Measurements from ENCODE around the gene WDR18.
"Not testable (repeated sequence)": the region's sequence is repeated elsewhere in the genome, so short reads cannot be mapped to it uniquely, and the experiment has no call there.

The WDR18 gene

GRCh38 chr19:1020868-1021425, 36.8 kb downstream of the WDR18 start, which contains the start of gene TMEM259:
Gene TMEM259, minus strand, starts transcription at chr19:1021123. Its CDS starts 127 bp downstream, at chr19:1020996.
- DNase-seq, result peak; percentile 98

GRCh38 chr19:1023883-1024188, 39.7 kb downstream of the WDR18 start:
- not testable (repeated sequence) for DNase-seq

GRCh38 chr19:1025080-1025479, 40.9 kb downstream of the WDR18 start:
- DNase-seq, result not testable (repeated sequence)

GRCh38 chr19:1025960-1026782, 42.0 kb downstream of the WDR18 start, which contains the start of gene CNN2:
Gene CNN2, plus strand, starts transcription at chr19:1026608. Its CDS starts 54 bp downstream, at chr19:1026662.
- DNase-seq, result peak; percentile 87

- DNase-seq, result peak; percentile 43
Measured at GRCh38 chr19:1026783-1027649, 42.9 kb downstream of the WDR18 start.

- DNase-seq, result no peak
Measured at GRCh38 chr19:1027650-1028061, 43.5 kb downstream of the WDR18 start.

GRCh38 chr19:1028062-1028926, 44.1 kb downstream of the WDR18 start:
- peak; percentile 99 for DNase-seq

- DNase-seq, result no peak
Measured at GRCh38 chr19:1032264-1032867, 48.2 kb downstream of the WDR18 start.

- DNase-seq, result no peak
Measured at GRCh38 chr19:1035998-1036621, 52.0 kb downstream of the WDR18 start.

GRCh38 chr19:1037621-1038064, 53.5 kb downstream of the WDR18 start:
- DNase-seq, result no peak

GRCh38 chr19:1038978-1039645, 55.0 kb downstream of the WDR18 start:
- DNase-seq, result no peak

- peak; percentile 97 for DNase-seq
Measured at GRCh38 chr19:1039646-1040475, 55.7 kb downstream of the WDR18 start, which contains the start of gene ABCA7. Gene ABCA7, plus strand, starts transcription at chr19:1040107. Its CDS starts 1,255 bp downstream, at chr19:1041362.

GRCh38 chr19:1040476-1041271, 56.5 kb downstream of the WDR18 start:
- peak; percentile 95 for DNase-seq

GRCh38 chr19:1041272-1041834, 57.2 kb downstream of the WDR18 start:
- no peak for DNase-seq

GRCh38 chr19:1041835-1042685, 57.9 kb downstream of the WDR18 start:
- no peak for DNase-seq

- DNase-seq, result no peak
Measured at GRCh38 chr19:1042689-1043511, 58.8 kb downstream of the WDR18 start.

Data from fibroblast of skin of abdomen (primary cell).